Cortex of kidney (tissue), 1 donor: ENCODE data around the gene SLF2.
"Not testable (repeated sequence)": the region's sequence is repeated elsewhere in the genome, so short reads cannot be mapped to it uniquely, and the experiment has no call there.

Source experiments
- DNase-seq: peaks from one replicate; lab custom pipeline; 2025; lab: John Stamatoyannopoulos, UW

SLF2 gene

DNA sequence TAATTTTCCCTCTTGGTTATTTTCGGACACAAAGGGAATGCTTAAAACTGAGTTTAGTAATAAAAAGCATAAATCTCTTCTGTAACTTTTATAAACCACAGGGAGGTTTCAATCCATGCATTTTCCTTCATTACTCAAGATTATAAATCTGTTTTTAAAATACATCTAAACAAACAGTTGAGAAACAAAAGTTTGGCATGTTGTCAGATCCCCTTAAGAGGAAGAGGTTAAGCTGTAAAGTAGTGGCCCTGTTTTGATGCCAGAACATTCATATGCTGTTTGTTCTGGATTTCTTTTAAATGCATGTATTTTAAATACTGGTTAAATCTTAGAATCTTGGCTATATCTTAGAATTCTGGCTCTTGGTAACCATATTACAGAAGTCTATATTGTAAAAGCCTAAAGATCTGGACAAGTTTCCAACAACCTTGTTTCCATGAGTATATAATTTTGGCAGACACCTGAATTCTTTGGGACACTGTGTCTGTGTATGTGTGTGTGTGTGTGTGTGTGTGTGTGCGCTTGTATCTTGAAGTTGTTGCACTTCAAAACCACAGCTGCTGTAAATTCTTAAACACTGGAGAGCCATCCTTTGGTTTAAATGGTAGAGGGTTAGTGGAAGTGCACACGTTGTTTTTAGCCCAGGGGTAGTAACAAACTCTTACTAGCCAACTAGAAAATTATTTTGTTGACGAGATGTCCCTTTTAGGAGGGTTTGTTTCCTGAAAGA lies 49.8 kb downstream of the SLF2 start:
- DNase-seq: no peak

DNA sequence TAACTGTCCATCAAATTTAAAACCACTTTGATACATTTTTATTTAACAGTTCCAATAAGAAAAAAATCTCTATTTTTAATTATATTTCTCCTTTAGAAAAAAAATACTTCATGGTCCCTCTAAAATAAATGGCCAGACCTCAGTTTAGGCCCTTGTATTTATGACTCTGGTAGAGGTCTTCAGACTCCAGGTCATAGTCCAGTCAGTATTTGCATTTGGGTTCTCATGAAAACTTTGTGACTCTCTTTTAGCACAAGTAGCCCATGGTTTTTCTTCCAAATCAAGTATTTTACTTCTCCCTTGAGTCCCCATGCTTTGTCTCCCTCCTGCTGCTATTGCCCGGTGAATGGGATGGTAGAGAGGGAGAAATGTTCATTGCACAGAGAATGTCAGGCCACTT lies 51.1 kb downstream of the SLF2 start:
- DNase-seq: no peak

DNA sequence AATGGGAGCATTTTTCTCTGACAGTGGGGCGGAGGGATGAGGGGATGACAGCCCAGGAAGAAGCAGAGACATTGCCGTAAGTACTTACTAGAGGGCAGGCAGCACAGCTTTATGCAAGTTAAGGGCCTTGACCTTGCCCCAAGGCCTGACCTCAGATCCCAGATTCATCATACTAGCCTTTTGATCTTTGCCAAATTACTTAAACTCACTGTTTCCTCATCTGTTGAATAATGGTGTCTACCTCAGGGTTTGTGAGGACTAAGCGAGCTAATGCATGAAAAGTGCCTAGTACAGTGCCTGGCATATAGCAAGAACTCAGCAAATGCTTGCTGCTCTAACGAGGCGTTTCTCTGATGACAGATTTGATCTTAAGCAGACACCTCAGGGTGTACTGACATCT lies 53.1 kb downstream of the SLF2 start:
- DNase-seq: no peak

DNA sequence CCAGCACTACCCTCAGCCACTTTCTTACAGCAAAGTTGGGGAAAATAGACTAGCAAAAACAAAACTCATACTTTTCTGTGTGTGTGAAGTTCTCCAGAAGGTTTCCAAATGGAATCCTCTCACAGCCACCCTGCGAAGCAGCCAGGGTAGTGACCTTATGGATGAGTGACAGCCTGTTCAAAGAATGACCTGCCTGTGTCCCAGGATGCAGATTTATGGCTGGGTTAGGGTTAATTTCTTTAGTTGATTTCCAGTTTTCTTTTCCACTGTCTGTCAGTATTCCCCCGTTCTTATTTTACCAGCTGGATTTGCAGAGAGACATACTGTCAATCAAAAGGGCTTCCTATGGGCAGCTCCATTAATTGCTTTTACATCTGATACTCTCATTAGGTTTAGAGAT lies 54.1 kb downstream of the SLF2 start:
- DNase-seq: no peak

- DNase-seq: no peak
These were observed 54.6 kb downstream of the SLF2 start for GRCh38 chr10:100967332-100967731.

DNA sequence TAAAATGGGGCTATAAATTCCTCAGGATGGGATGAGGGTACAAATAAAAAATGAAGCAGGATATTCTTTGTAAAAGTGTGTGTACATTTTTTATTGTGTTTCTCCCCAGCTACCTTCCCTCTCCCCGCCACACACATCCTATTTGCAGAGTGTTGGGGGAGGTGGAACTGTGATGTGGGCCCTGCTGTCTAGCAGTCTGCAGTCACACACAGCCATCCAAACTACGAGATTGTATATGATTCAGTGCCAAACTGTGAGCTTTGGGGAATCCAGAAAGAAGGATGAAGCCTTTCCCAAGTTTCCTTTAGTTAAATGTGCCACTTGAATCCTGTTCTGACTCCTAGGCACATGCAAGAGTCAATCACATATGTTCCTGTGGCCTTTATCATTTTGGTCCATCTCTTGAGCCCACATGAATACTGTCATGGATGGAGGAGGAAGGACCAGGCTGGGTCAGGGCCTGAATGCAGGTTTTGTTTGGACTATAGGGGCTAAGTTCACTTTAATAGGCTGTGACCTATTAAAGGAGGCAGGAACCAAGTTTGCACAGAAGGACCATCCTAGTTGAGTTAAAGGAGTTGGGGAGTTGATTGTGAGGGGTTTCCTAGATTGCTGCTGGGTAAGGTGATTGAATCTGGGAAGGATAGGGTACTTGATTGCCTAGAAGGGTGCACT lies 55.4 kb downstream of the SLF2 start:
- no peak for DNase-seq

- no peak for DNase-seq
These were observed 56.1 kb downstream of the SLF2 start for GRCh38 chr10:100968863-100969186.

GRCh38 chr10:100969187-100970075 lies 56.7 kb downstream of the SLF2 start, which contains the start of gene SEMA4G:
Gene SEMA4G, plus strand, starts transcription at chr10:100969504. Its CDS starts 3,409 bp downstream, at chr10:100972913.
- DNase-seq: no peak

DNA sequence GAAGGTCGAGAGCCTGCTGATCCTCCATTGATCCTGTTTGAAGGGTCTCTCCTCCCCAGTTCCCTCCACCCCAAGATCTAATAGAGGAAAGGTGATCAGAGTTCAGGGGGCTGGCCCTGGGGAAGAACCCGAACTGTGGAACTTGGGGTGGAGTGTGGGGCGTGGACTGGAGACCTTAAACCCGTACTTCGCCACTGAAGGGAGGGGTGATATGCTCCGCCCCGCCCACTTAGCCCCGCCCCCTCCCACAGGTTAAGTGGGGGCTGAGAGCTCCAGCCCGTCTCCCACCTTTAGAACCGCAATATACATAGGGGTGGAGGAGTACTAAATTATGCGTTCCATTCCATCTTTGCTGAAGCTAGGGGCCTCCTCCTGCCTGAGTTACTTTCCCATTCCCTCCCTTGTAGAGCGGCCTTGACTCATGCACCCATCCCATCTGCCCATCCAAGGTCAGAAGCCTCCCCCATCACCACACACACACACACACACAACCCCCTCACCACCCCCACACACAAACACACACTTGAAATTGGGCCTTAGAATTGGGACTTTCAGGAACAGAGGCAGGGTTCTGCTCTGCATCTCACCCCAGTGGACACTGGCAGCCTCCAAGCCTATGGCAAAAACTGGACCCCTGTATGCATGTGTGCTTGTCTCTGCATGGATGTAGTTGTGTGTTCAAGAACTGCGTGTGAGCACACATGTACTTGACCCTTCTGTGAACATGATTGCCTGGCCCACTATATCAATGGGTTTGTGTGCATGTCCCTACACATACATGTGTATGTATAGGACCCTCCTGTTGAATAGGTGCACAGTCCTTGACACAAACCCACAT lies 57.5 kb downstream of the SLF2 start:
- DNase-seq: no peak

GRCh38 chr10:100970914-100971811 lies 58.4 kb downstream of the SLF2 start:
- DNase-seq: no peak

GRCh38 chr10:100972115-100972903 lies 59.5 kb downstream of the SLF2 start:
- DNase-seq: no peak

DNA sequence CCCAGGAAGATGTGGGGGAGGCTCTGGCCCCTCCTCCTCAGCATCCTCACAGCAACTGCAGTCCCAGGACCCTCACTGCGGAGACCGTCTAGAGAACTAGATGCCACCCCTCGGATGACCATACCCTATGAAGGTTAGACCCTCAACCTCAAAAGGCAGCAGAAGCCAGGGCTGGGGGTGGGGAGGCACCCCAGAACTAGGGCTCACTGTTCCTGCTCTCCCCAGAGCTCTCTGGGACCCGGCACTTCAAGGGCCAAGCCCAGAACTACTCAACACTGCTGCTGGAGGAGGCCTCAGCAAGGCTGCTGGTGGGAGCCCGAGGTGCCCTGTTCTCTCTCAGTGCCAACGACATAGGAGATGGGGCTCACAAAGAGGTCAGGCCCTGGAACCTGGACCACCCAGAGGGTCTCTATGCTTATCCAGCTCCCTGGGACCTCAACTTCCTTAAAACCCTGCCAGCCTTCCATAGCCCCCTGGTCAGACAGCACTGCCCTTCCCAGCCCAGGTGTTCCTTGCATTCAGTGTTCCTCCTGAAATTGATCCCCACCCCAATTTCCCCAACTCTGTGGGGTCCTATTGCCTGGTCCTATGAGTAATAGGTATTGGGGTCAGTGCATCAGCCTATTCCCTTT lies 60.3 kb downstream of the SLF2 start:
- DNase-seq: no peak

DNA sequence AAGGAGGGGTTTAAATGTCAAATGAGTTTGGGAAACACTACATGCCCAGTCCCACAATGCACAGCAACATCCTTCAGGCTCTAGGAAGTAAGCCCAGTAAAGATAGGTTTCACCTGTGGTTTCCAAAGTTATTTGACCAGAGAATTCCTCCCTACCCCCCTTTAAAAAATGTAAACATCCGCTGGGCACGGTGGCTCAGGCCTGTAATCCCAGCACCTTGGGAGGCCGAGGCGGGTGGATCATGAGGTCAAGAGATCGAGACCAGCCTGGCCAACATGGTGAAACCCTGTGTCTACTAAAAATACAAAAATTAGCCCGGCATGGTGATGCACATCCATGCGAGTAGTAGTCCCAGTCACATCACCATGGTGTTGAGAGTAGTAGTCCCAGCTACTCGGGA lies 62.6 kb downstream of the SLF2 start:
- DNase-seq: not testable (repeated sequence)

DNA sequence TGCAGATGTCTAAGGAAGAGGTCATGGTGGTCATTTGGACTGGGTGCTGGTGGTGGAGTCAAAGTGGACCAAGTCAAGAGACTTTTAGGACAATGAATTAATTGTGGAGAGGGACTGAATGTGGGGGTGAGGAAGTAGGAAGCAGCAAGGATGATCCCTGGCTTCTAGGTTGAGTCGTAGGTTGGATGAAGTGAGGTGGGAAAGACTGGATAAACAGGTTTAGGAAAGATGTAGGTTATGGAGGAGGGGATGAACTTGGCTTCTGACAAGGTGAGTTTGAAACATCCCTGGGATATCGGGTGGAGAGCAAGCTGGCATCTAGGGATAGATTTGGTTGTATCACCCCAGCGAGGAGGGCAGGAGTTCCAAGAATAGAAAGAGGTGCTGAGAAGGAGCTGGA lies 64.1 kb downstream of the SLF2 start:
- DNase-seq: no peak

DNA sequence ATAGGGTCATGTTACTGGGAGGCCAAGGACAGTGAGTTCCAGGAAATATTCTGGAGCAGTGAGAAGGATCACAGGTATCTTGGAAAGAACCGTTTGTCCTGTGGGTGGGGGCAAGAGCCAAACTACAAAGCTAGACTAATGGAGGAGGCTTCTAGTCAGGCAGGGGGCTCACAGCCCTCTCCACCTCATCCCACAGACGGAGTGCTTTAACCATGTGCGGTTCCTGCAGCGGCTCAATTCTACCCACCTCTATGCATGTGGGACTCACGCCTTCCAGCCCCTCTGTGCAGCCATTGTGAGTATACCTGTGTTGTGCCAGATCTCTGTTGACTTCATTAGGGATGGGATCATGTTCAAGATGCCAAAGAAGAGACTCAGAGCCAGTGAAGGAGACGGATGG lies 64.7 kb downstream of the SLF2 start:
- no peak for DNase-seq

DNA sequence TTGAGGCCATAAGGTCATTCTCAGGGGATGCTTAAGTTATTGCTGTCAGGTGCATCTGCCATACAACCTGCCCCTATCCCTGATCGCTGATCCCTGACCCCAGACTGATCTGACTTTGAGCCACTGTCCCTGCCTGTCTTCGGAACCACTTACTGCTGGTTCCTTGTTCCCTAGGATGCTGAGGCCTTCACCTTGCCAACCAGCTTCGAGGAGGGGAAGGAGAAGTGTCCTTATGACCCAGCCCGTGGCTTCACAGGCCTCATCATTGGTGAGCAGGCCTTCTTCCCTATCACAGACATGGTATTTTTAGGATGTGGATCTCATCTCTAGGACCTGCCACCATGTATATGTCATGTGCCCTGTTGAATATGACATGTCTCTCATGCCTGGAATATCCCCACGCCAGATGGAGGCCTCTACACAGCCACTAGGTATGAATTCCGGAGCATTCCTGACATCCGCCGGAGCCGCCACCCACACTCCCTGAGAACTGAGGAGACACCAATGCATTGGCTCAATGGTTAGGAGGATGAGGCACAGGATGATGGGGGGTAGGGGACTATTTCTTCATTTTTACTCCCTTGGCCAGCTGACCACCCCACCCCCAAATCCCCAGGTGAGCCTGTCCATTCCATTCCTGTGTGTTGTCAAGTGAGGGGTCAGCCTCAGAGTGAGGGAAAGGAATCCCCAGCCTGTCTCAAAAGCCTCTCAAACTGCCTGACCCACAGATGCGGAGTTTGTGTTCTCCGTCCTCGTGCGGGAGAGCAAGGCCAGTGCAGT lies 65.5 kb downstream of the SLF2 start:
- DNase-seq: no peak

DNA sequence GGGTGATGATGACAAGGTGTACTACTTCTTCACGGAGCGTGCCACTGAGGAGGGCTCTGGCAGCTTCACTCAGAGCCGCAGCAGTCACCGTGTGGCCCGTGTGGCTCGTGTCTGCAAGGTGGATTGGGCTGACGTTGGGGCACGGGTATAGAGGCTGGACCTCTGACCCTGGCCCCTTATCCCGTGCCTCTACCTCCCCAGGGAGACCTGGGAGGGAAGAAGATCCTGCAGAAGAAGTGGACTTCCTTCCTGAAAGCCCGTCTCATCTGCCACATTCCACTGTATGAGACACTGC lies 66.1 kb downstream of the SLF2 start:
- DNase-seq: no peak

- no peak for DNase-seq
These were observed 67.1 kb downstream of the SLF2 start for GRCh38 chr10:100979791-100980272.

DNA sequence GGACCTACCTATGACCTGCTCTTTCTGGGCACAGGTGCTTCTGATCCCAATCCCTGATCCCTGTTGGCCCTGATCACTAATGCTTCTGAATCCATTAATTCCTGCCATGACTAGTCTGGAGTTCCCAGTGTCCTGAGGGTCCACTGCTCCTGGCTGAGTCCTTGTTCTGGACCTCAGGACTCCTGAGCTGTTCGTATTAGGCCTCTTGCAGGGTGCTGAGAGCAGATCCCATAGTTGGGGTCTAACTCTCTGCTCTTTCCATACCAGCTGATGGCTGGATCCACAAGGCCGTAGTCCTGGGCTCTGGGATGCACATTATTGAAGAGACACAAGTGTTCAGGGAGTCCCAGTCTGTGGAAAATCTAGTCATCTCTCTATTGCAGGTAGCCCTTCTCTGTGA lies 67.5 kb downstream of the SLF2 start:
- DNase-seq: no peak
